Islet precursor cell (in vitro differentiated cells): ENCODE measurements around the gene LTA4H.

Experiments used
- DNase-seq: peaks from one replicate; pipeline ENCODE4 v3.0.0-alpha.2; 2018

The LTA4H gene

GRCh38 chr12:96033549-96034389 lies 1.6 kb downstream of the LTA4H start:
- DNase-seq = no peak

- DNase-seq = no peak
These were observed 5.6 kb downstream of the LTA4H start for GRCh38 chr12:96029826-96030225.

DNA sequence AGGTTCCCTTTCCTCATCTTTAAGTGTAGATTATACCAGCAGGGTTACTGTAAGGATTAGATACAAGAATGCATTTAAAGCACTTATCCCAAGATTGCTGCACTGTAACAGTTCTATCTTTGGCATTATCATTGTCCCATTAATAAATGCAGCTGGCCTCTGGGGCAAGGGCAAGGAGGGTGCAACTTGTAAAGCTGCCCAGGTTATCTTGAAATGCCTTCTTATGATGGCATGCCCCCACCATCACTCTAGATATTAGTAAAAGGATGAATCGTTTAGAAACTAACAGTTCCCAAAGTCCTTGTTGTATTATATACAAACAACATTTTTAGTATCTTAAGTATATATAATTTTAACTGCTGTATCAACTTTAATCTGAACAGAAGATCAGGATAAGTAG lies 6.8 kb downstream of the LTA4H start:
- no peak for DNase-seq

- DNase-seq = no peak
These were observed 9.1 kb downstream of the LTA4H start for GRCh38 chr12:96026331-96026730.

DNA sequence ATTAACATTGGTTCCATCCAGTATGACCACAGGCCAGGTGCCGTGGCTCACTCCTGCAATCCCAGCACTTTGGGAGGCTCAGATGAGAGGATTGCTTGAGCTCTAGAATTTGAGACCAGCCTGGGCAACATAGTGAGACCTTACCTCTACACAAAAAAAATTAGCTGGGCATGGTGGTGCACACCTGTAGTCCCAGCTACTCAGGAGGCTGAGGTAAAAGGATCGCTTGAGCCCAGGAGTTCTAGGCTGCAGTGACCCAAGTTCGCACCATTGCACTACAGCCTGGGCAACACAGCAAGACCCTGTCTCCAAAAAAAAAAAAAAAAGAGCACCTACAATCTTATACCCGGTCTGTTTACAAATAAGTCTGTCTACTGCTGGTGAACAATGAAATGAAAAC lies 9.9 kb downstream of the LTA4H start:
- no peak for DNase-seq

DNA sequence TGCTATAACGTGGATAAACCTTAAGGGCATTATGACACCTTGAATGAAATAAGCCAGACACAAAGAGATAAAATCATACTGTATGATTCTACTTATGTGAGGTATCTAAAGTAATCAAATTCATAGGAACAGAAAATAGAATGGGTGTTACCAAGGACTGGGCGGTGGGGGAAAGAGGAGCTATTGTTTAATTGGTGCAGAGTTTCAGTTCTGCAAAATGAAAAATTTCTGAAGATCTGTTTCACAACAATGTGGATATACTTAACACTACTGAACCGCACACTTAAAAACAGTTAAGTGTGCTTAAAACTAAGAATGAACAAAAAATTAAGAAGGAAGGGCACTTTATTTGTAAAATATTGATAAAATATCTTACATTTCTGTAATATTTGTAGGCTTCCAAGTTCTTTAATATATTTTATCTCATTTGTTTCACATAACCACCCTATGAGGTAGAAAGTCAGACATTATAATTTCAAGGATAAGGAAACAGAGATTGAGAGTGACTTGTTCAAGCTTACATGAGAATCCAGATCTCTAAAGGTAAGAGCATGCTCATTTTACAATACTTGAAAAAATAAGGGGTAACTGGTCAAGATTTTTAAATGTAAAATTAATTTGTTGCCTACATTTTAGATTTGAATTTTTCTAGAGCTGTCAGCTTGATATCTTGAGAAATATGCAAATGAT lies 14.9 kb downstream of the LTA4H start:
- DNase-seq = no peak

- DNase-seq = peak; percentile 75
These were observed 19.7 kb downstream of the LTA4H start for GRCh38 chr12:96015672-96016071.

DNA sequence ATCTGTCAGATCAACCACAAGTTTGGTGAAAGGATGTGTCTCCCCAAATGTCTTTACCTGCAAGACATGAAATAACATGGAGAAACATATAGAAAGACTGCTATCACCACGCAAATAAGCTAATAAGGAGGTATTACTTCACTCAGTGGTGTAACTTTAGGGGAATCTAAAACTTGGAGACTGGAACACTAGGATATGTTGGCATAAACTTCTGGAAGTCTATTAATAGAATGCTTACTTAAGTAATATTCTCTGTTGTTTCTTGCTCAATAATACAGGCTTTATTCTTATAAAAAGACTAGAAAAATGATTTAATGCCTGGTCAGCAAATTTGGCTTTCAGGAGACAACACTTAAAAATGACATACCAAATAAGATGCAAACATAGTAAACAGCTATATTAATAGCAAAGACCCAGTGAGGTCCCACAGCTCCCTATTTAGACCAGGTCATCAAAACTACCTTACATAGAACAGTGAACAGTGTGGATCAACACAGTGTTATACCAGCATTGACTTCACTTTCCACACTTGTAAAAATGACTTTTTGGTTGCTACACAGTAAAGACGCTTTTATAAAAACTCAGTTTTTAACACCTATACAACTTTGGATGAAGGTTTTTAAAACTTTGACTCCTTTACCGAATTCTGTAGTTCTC lies 20.3 kb downstream of the LTA4H start:
- no peak for DNase-seq

- DNase-seq = no peak
These were observed 27.7 kb downstream of the LTA4H start for GRCh38 chr12:96007729-96008128.

- DNase-seq = no peak
These were observed 28.7 kb downstream of the LTA4H start for GRCh38 chr12:96006727-96007126.

DNA sequence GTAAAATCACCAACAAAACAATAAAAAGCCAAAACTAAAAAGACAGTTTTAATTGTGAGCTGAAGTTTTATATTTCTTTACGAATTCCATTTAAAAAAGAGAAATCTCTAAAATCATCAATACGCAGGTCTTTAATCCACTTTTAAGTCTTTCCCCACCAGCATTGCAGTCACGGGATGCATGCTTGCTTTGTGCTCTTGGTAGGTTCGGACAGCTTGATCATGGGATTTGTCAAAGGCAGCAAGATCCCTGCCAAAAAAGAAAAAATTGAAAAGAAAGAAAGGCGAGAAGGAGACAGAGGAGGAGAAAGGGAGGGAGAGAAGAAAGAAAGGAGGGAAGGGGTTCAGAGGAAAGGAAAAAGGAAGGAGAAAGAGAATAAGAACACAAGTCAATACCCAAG lies 34.5 kb downstream of the LTA4H start:
- no peak for DNase-seq

GRCh38 chr12:95999484-95999883 lies 35.9 kb downstream of the LTA4H start:
- DNase-seq = no peak

DNA sequence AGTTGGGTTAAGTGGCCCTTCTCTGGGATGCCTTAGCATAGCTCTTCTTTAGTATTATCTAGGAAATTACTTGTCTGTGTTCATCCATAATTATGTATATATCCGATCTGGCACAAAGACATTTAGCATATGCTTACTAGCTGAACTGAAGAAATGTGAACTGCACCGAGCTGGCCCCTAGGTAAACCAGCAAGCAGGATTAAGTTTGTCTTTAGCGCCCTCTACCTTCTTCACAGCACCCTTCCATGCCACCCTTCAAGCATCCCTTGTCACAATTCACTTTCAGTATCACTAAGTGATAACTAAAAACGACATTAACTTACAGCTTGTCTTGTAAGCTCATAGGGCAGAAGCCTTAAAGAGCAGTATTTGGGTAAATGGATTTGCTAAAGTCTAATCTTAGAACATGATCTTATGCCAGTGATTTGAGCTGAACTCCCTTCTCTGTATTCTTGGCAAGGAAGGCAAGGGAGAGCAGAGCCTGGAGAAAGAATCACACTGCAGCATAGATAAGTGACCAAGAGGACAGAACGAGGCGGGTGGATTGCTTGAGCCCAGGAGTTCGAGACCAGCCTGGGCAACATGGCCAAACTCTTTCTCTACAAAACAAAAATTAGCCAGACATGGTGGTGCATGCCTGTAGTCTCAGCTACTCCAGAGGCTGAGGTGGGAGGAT lies 36.6 kb downstream of the LTA4H start:
- DNase-seq = peak; percentile 76

DNA sequence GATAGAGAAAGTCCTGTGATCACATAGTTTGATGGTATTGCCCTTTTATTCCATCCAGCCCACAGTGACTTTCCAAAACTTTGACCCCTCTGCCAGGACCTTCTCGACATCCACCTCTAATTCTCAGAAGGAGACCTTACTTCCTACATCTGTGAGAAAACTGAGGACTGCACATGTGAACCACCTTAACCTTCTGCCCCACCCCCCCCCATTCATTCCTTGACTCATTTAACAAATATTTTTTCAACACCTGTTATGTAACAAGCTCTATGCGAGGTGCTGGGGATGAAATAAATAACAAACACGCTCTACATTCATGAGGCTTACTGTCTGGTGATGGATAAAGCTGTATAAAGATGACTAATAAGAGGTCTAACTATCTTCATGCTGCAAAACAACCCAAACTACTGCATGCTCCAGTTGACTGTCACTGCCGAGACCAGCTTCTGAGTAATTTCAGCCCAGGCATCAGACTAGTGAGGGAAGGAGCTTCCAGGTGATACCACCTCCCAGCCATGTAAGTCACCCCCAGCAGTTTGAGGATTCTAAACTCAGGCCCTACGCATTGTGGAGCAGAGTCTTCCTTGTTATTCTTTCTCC lies 37.4 kb downstream of the LTA4H start:
- no peak for DNase-seq

- DNase-seq = no peak
These were observed 38.1 kb downstream of the LTA4H start for GRCh38 chr12:95997276-95997675.

DNA sequence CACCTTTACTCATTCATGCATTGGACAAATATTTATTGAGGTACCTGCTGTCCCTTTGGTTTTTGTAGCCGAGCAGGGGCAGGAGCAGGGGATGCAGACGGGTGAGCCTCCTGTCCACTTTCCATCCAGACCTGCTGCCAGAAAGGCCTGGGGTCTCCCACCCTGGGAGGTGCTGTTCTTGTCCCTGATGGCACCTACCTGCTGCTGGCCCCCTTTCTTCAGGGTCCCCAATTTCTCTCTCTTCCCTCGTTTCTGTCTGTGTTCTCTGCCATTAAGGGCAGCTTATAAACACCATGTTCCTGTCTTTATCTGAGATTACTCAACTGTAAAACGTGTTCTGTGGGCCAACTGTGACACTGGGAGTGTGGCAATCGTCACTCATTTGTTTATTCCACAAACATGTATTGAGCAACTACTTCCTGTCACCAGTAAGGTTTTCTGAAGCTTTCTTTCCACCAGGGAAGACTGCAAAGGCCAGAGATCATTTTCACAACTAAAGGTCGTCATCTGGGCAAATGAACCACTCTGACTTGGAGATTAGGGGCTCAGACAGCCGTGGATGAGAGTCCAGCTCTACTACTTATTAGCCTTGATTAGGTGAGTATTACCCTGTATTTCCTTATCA lies 39.2 kb downstream of the LTA4H start, which contains the start of gene HAL:
Gene HAL, minus strand, starts transcription at position 311 of the 625 bp plus-strand sequence. CDS start 434 bp downstream, outside the sequence.
- DNase-seq = no peak

DNA sequence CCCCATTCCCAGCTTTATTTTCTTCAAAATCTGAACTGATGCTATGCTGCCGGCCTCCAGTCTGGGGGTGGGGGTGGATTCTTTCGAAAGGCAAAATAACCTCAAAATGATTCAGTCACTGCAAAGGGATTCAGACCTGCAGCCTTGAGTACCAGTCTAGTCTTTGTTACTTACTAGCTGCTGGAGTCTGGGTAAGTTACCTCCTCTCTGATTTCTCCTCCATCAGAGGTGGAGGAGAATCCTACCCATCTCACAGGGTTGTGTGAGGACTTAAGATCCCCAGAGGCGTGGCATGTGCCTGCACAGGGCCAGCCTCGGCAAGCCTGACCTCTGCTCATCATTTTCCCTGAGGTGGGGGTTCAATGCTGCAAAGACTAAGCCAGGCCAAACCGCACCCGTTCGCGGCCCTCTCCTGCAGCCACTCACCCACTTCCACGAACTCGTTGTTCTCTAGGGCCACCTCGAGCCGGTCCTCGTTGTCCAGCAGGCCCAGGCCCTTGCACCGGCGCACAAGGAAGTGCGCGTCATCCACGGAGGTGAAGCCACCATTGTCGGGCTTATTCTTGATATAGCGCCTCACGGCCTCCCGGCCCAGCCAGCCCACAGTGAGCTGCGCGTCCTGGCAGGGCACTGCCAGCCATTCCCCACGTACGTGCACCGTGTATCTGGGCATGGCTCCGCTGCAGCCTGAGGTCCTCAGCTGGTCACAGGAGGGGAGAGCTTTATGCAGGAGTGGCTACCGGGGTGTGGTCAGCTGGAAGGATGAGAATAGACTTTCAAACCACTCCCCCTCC lies 40.0 kb downstream of the LTA4H start:
- no peak for DNase-seq

DNA sequence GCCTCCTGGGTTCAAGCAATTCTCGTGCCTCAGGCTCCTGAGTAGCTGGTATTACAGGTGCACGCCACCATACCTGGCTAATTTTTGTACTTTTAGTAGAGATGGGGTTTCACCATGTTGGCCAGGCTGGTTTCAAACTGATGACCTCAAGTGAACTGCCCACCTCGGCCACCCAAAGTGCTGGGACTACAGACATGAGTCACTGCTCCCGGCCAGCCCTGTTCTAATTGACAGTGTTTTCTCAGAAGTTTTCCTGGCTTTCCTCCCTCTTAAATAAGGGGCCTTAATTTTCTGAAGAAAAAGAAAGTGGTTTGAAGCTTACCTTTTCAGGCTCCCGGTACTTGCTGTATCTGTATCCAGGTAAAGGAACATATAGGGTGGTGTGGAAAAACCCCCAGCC lies 40.9 kb downstream of the LTA4H start:
- no peak for DNase-seq

- DNase-seq = no peak
These were observed 41.5 kb downstream of the LTA4H start for GRCh38 chr12:95993907-95994306.

DNA sequence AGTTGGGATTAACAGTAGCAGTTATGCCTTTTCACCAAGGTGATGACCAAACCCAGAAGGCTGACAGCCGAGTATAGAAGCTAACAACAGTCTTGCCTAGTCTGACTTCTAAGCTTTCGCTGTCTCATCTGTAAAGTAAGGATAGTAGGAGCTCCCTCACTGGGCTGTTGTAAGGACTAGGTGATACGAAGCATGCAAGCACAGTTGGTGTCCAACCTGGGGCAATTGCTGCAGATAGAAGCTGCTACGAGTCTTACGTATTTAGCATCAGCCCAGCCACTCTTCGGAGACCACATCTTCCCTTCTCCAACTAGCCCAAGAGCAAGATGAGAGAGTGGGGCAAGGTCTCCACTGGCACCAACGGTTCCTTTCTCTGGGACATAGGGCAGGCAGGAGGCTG lies 45.3 kb downstream of the LTA4H start:
- no peak for DNase-seq

GRCh38 chr12:95989504-95990123 lies 45.8 kb downstream of the LTA4H start:
- DNase-seq = no peak
